Right cardiac atrium (tissue), 5 donors: ENCODE data around the gene SSH2. TPM values are rescaled to one million over a fixed set of nuclear protein-coding genes. Genes with fewer than 3 reads are reported as not detected.

Source experiments
- ATAC-seq, 2 donors: fragments of 200-7000 bp; cut with Tn5 transposase; one replicate each; pipeline versions ENCODE4 v1.8.0 to v1.9.1; 2020; ENCODE audit warnings: moderate library complexity in 2 of 2, mild to moderate bottlenecking in 1 of 2
- DNase-seq, 3 donors: peaks; one replicate each; pipeline ENCODE4 v3.0.0-alpha.2; 2020
- H3K27ac ChIP-seq: one replicate; pipeline ENCODE4 v1.5.1; 2013; ENCODE audit warnings: mild to moderate bottlenecking, low read length, control low read depth, moderate library complexity
- H3K27me3 ChIP-seq: one replicate; pipeline ENCODE4 v1.6.1; 2013; ENCODE audit not compliant: control insufficient read depth, insufficient read depth
- H3K4me1 ChIP-seq: one replicate; pipeline ENCODE4 v1.6.1; 2013; ENCODE audit warnings: low read length; ENCODE audit not compliant: control insufficient read depth, insufficient read depth
- H3K4me3 ChIP-seq: one replicate; pipeline ENCODE4 v1.5.1; 2013; ENCODE audit warnings: low read length, control low read depth
- H3K9me3 ChIP-seq: one replicate; pipeline ENCODE4 v1.6.1; 2013; ENCODE audit warnings: low read length; ENCODE audit not compliant: control insufficient read depth
- WGBS: extraction: QIAGEN DNeasy Blood & Tissue Kit; methylation state at CpG from one replicate; pipeline ENCODE4 v1.1.7; 2013; 5-methylcytosine and 5-hydroxymethylcytosine counted together
- intact Hi-C, 4 donors: fragments of 100-400 bp; cut with DNase I; formaldehyde crosslinking; loops; one replicate each; pipeline versions ENCODE4 v1.11.0 to v1.14.0; 2022 to 2023
- polyA plus RNA-seq: library from polyadenylated mRNA; stranded (reverse); fragments of 200-250 nt; gene quantifications from one replicate; pipeline ENCODE4 v1.2.3, GENCODE V29; 2013
- total RNA-seq, 4 donors: library from RNA; stranded (reverse); fragmentation: NEBNext Ultra II Directional; extraction: Animal tissue kit (Norgen Biotek cat#: 25700); gene quantifications; one replicate each; pipeline ENCODE4 v1.2.1, GENCODE V29; 2021
- donor health status: healthy with polysubstance abuse.
- donor health status: DM: no; HTN: yes; CAD: no.
- donor health status: DM: no; HTN: no; CAD: no.
- donor health status: DM: no; HTN: yes; CAD: no; lungs with severe emphysema.
- donor health status: DM: yes; HTN: yes; CAD: no.

SSH2 gene
- total and polyA plus RNA-seq, 5 donors: 18.8 to 43.5 (median 37.5) TPM

DNA sequence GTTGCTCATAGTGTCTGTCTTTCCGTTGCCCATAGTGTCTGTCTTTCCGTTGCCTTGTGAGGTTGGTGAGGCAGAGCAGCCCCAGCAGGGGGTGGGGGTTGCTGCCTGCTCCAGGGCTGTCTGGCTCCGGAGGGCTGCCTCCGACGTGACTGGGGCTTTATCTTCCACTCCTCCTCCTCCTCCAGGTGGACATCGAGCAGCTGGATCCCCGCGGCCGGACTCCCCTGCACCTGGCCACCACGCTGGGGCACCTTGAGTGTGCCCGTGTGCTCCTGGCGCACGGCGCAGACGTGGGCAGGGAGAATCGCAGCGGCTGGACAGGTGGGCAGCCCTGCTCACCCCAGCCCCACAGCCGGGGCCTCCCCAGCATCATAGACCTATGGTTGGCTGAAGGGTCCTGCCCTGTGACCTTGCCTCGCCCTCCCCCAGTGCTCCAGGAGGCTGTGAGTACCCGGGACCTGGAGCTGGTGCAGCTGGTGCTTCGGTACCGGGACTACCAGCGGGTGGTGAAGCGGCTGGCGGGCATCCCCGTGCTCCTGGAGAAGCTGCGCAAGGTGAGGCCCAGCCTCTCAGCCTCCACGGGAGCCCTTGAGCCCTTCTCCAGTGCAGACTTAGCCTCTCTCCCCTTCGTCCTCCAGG, 322.4 kb downstream of the SSH2 start:
- Histone ChIP-seq H3K27me3 (no peaks in the 10 kb centered on the region), H3K4me3 (no peak overlapping the region), H3K9me3 (no peaks in the 10 kb centered on the region), H3K4me1 (no peaks in the 10 kb centered on the region), H3K27ac (no peak overlapping the region)
- ATAC-seq: no peak
- 88% methylated on average over 29 of the region's 29 CpGs for WGBS
- intact Hi-C loops: no loop called here
- peak in 2 of 3 donors; percentile 45 to 52 for DNase-seq

DNA sequence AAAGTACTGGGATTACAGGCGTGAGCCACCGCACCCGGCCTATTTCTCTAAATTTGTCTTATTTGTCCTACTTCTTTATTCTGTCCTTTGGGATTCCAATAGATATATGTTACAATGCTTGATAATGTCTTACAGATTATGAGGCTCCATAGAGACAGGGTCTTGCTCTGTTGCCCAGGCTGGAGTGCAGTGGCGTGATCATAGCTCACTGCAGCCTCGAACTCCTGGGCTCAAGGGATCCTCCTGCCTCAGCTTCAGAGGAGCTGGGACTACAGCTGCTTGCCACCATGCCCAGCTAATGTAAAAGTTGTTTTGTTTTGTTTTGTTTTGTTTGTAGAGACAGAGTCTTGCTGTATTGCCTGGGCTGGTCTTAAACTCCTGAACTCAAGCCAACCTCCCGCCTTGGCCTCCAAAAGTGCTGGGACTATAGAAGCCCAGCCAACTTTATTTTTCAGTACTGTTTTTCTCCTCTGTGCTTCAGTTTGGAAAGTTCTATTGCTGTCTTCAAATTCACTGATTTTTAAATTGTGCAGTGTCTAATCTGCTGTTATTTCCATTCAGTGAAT, 326.8 kb downstream of the SSH2 start:
- WGBS: 78% methylated on average over 6 of the region's 6 CpGs
- H3K4me1 ChIP-seq: no peaks in the 10 kb centered on the region
- H3K27ac ChIP-seq: peak overlapping the region; percentile 31
- H3K9me3 ChIP-seq: no peaks in the 10 kb centered on the region
- intact Hi-C loops: no loop called here
- ATAC-seq (peak in 1 of 2 donors; percentile 29), DNase-seq (peak in 2 of 3 donors; percentile 58 to 80)
- no peak overlapping the region for H3K4me3 ChIP-seq
- no peaks in the 10 kb centered on the region for H3K27me3 ChIP-seq

DNA sequence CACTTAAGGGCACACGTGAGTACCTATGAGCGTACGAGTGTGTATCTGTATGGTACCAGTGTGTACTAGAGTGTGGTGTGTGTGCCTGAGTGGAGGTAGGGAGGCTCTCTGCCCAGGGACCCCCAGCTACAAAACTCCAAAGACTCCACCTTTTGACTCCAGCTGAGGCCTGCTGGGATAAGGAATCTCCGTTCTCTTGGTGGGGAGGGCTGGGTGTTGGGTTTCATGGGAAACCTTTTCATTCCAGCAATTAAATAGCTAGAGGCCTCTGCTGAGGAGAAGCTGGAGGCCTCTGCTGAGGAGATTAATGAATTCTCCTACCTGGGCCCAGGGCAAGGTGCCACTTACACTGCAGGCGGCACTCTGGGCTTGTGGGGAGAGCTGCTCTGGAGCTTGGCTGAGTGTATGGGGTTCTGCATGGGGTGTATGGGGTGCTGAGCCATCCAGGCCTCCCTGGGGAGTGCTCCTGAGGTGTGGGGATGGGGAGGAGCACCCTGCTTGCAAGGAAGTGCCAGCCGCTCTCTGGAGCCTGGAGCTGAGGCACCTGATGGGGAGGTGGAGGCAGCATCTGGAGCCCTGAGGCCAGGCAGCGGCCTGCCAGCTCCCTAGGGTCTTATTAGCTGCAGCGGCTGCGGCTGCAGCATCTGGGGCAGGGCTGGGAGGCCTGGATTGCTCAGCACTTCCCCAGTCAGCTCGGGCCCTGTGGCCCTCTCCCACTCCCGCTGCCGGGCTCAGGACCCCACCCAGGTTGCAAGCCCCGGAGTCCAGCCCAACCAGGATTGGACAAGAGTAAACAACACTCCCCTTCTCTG, 332.5 kb downstream of the SSH2 start:
- no peak for ATAC-seq
- Histone ChIP-seq H3K4me1 (no peaks in the 10 kb centered on the region), H3K4me3 (no peak overlapping the region), H3K27ac (no peak overlapping the region), H3K27me3 (no peaks in the 10 kb centered on the region), H3K9me3 (no peaks in the 10 kb centered on the region)
- WGBS: 54% methylated on average over 13 of the region's 13 CpGs
- intact Hi-C loops: no loop called here
- DNase-seq: peak in 2 of 3 donors; percentile 55 to 63

DNA sequence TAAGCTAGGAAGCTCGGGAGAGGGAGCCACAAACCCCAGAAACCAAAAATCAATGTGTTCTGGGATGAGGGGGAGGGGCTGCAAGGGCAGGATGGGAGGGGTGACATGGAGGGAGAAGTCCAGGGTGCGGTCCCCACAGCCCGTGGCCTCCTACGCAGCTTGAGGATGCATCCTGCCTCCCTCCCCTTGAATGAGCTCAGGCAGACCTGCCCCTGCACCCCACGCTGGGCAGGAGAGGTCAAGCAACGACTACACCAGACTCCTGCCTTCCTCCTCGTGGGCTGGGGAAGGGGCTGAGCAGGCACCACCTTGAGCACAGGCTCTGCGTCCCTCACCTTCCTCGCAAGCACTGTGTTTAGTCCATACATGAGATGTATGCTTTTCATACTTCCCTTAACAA, 333.2 kb downstream of the SSH2 start:
- DNase-seq (peak in 2 of 3 donors; percentile 65 to 74), ATAC-seq (peak in 1 of 2 donors; percentile 44)
- intact Hi-C loops: no loop called here
- Histone ChIP-seq H3K9me3 (no peaks in the 10 kb centered on the region), H3K27ac (no peak overlapping the region), H3K4me1 (no peaks in the 10 kb centered on the region), H3K4me3 (no peak overlapping the region), H3K27me3 (no peaks in the 10 kb centered on the region)
- WGBS: 48% methylated on average over 9 of the region's 9 CpGs

DNA sequence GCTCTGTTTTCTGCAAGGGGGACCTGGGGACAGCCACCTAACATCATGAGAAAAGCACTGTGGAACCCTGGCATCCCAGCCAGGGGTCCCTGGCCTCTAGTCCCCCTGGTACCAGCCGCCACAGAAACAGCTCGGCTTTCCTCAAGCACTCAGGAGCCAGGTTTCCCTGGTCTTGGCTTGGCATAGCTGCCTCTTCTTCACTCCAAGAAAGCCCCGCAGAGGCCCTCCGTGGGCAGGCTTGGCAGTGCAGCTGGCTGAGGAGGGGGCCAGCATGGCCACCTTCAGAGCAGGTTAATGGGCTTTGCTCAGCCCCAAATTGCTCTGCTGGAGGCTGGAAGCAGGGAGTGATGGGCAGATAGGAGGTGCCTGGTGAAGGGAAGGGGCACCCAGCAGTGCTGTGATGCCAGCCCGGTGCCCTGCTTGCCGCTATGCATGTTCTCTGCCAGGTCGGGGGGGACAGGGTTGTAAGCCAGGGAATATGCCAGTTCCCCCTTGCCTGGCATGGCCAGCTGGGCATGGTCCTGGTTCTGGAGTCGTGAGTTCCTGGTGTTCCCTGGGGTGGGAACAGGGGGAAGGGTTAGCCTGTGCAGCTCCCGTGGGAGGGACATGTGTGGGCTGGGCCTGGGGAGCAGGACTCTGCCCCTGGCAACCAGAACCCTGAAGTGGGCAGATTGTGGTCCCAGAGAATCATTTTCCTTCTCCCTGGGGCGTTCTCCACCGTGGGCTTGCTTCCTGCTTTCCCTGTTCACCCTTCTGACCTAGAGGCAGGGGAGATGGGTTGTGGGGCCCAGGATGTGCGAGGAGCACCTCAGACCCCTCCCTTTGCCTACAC, 333.9 kb downstream of the SSH2 start:
- H3K27me3 ChIP-seq: no peaks in the 10 kb centered on the region

DNA sequence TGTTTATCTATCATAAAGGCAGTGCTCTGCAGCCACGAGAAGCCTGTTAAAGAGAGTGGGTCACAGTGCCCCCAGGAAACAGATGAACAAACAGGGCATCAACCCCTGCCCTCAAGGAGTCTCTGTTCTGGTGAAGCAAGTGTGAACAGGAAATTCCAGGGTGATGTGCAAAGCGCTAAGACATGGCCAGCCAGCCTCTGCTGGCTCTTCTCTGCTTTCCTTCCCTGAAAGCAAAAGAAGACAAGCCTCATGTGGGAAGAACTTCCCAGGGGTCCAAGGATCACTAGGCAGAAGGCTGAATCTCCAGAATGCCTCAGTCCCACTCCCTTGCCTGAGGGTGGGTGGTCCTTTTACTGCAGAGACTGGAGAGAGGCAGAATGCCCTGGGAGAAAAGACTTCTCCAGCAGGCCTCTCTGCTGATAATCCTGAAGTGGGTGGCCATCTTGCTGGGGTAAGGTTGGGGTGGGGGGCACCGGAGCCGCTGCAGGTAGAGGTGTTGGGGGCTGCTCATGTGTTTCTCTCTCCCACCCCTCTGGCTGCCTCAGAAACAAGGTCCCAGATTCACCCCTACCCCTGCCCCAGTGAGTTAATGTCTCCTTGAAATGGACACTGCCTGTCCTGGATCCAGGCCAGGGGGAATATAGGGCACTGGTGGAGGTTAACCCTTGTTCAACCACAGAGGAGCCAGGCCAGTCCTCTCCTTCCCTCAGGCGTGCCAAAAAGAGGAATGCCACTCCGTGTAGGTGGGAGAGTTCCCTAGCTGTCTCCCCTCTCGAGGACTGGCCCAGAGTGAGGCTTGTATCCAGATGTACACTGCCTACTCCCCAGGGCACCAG, 334.7 kb downstream of the SSH2 start:
- DNase-seq (peak in 1 of 3 donors; percentile 40), ATAC-seq (no peak)
- 73% methylated on average over 7 of the region's 7 CpGs for WGBS
- H3K27me3 ChIP-seq: no peaks in the 10 kb centered on the region
- intact Hi-C loops: no loop called here
- H3K4me1 ChIP-seq: peaks cover under 1% of the 10 kb centered on the region
- no peak overlapping the region for H3K4me3 ChIP-seq
- H3K27ac ChIP-seq: no peak overlapping the region
- H3K9me3 ChIP-seq: no peaks in the 10 kb centered on the region

More for the DNA sequence above, 333.9 kb downstream of the SSH2 start:
- H3K4me3 ChIP-seq: no peak overlapping the region
- ATAC-seq: no peak
- H3K4me1 ChIP-seq: no peaks in the 10 kb centered on the region
- 76% methylated on average over 12 of the region's 12 CpGs for WGBS
- no peak overlapping the region for H3K27ac ChIP-seq
- no peaks in the 10 kb centered on the region for H3K9me3 ChIP-seq
- peak in 2 of 3 donors; percentile 52 to 54 for DNase-seq
- intact Hi-C loops: no loop called here

DNA sequence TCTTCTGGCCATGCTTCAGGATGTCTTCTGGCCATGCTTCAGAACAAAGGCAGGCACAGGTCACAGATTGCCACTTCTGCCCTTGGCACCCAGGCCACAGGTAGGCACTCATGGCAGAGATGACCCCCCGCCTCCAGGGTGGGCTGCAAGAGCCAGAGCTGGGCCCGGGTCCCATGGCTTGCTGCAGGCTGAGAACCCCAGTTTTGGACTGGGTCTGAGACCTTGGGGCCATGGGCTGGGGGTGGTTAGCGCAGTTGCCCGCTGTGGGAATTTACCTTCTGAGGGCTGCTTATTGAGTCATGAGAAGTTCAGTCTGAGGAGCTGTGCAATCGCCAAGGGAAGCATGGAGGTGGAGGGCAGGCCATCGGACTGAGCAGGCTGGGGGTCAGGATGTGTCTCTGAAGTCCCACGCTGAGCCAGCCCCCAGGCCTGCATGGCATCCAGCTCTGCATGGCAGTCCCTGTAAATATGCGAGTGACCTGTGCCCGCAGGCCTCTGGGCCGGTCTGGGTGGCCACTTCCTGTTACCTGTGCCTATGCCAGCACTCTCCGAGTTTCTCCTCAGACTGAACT, 335.4 kb downstream of the SSH2 start:
- intact Hi-C loops: no loop called here
- Histone ChIP-seq H3K27me3 (no peaks in the 10 kb centered on the region), H3K27ac (no peak overlapping the region), H3K9me3 (no peaks in the 10 kb centered on the region), H3K4me1 (peaks cover 3% of the 10 kb centered on the region), H3K4me3 (no peak overlapping the region)
- ATAC-seq: no peak
- 91% methylated on average over 11 of the region's 11 CpGs for WGBS
- DNase-seq: peak in 2 of 3 donors; percentile 55 to 59

DNA sequence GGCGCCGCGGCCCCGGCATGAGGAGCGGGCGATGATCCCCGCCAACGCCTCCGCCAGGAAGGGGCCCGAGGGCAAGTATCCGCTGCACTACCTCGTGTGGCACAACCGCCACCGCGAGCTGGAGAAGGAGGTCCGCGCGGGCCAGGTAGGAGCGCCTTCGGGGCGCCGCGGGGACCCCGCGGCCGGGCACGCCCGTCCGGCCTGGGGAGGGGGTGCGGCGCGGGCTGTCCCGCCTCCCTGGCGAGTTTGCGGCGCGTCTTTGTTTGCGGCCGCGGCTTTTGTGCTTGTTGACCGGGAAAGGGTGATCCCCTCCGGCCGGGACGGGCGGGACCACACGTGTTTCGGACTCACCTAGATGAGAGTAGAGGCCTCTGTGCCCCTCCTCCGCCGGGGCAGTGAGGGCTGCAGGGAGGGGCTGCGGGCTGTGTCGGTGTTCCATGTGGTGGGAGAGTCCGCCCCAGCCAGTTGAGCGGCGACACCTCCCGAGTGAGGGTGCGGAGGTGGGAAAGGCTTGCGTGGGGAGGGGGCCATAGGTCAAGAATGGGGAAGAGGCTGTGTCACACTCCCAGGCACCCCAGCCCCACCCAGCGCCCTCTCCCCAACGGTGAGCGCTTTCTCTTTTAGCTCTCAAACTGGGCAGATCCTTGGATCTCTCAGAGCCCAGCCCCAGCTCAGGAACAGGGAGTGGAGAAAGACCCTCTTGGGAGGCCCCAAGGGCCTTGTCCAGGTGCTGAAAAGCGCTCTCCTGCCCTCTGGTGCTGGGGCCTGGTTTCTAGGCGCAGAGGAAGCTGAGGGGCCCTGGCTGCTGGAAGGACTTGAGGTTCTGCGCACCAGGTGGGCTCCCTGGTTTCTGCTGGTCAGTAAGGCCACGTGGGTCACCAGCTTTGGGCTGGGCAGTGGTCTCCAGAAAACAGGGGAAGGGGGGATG, 336.2 kb downstream of the SSH2 start:
- Histone ChIP-seq H3K27me3 (no peaks in the 10 kb centered on the region), H3K9me3 (no peaks in the 10 kb centered on the region), H3K4me1 (peaks cover 3% of the 10 kb centered on the region), H3K27ac (no peak overlapping the region), H3K4me3 (peak overlapping the region; percentile 86)
- DNase-seq (peak in 2 of 3 donors; percentile 67 to 73), ATAC-seq (no peak)
- intact Hi-C loops: no loop called here
- WGBS: 8% methylated on average over 64 of the region's 64 CpGs

DNA sequence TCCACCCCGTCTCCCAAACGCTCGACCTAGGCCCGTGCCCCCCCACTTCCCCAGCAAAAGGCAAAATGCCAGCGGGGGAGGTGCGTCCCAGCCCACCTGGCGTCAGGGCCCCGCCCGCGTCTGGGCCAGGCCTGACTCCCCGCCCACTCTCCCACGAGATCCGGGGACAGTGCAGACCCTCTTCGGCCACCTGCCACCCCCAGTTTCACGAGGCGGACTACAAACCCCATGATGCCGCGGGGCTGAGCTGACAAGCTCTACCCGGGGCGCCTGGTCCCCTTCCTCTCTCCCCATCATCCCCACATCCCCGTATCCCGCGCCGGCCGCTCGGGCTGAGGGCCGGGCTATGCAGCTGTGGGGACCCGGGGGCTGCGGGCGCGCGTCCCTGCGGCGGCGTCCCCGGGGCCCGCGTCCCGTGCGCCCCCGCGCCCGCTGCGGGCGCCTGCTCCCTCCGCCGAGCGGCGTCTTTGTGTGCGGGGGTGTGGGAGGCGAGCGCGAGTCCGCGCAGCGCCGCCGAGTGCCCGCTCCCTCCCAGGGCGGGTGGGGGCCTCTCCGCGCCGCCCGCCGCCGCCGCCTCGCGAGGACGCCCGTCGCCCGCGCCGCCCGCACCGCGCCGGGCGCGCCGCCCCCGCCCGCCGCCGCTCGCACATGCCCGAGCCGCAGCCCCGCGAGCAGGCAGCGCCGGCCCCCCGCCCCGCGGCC, 337.0 kb downstream of the SSH2 start, which contains the start of gene ANKRD13B:
TSS of gene ANKRD13B (plus strand) at position 283 of the 702 bp plus-strand sequence. CDS start 490 bp downstream, outside the sequence.
- peak; percentile 3 to 7 for ATAC-seq
- peak within 1 kb of the TSS; percentile 86 for H3K4me3 ChIP-seq
- 1% methylated on average over 96 of the region's 96 CpGs for WGBS
- intact Hi-C loops: no loop called here
- peaks cover 3% of the 10 kb centered on the region for H3K4me1 ChIP-seq
- no peaks in the 10 kb centered on the region for H3K27me3 ChIP-seq
- DNase-seq: peak; percentile 69 to 83 (median 83)
- H3K9me3 ChIP-seq: no peaks in the 10 kb centered on the region
- H3K27ac ChIP-seq: peak within 1 kb of the TSS; percentile 55
